ENCODE data around the gene TPI1.
"Not testable (repeated sequence)": the region's sequence is repeated elsewhere in the genome, so short reads cannot be mapped to it uniquely, and the experiment has no call there.

Gene TPI1

DNA sequence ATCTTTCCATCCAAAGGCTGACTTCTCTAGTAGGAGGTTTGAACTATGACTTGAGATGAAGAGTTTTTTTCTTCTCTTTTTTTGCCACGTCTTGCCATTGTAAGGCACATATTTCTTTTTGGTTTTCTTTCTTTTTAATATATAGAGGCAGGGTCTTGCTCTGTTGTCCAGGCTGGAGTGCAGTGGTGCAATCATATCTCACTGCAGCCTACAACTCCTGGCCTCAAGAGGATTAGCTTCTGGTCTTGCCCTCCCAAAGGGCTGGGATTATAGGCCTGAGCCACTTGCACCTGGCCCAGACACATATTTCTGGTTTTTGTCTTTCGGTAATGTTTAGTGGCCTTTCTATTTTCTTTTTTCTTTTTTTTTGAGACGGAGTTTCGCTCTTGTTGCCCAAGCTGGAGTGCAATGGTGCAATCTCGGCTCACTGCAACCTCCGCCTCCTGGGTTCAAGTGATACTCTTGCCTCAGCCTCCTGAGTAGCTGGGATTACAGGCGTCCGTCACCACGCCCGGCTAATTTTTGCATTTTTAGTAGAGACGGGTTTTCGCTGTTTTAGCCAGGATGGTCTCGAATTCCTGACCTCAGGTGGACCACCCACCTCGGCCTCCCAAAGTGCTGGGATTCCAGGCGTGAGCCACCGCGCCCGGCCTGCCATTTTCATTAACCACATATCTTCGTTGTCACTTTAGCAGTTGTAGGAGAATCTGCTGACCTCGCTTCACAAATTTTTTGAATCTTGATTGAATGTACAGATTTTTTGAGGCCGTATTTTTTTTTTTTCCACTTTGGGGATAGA is 22.6 kb downstream of the TPI1 start:
- not testable (repeated sequence) for H3K27me3 ChIP-seq (replicated peaks in 2 of 5; ENCODE audit: control insufficient read depth in 4 of 5, insufficient read depth in 5 of 5, low read length in 4 of 5); DNase-seq; H3K9me3 ChIP-seq (ENCODE audit: control extremely low read depth in 1 of 5, control insufficient read depth in 4 of 5, insufficient read depth in 2 of 5, low read depth in 1 of 5, low read length in 4 of 5); H3K36me3 ChIP-seq (ENCODE audit: control insufficient read depth in 4 of 4, insufficient read depth in 4 of 4, low read length in 3 of 4)
- 97% methylated on average over 14 of the region's 21 CpGs for WGBS (ENCODE audit: insufficient coverage)
- Histone ChIP-seq H3K27ac (ENCODE audit: insufficient read depth in 1 of 2, low read depth in 1 of 2, low read length in 2 of 2, poor library complexity in 1 of 2, severe bottlenecking in 2 of 2) (peak overlapping the region in 1 of 2 experiments; percentile 85), H3K4me1 (ENCODE audit: control extremely low read depth in 1 of 4, control insufficient read depth in 4 of 4, insufficient read depth in 4 of 4, low read length in 3 of 4) (peaks cover 6 to 22% (median 19%) of the 10 kb centered on the region in 4 experiments), H3K4me3 (ENCODE audit: control insufficient read depth in 1 of 7, extremely low read depth in 1 of 7, insufficient read depth in 4 of 7, low read depth in 2 of 7, low read length in 6 of 7) (peak overlapping the region in 3 of 7 experiments; percentile 53 to 72 (median 57))
- CTCF ChIA-PET = interaction anchor here (0.8 to 1.1 kb wide), 2 partner anchors 10 to 15 kb away, joined by 3 to 4 read pairs; no protein-coding TSS in a partner anchor
- POLR2A ChIA-PET = interaction anchor here (1.2 kb wide), 1 partner anchor 17 kb away, joined by 6 read pairs; the partner anchor contains the start of gene SPSB2

- ChIA-PET POLR2A (interaction anchor here (0.8 to 1.7 kb wide), 6 partner anchors 9 to 119 kb away, joined by 3 to 21 read pairs (median 4); partner anchors contain the start of genes ENO2 and SPSB2), CTCF (interaction anchor here (0.7 to 5.2 kb wide), 15 partner anchors 8 to 74 kb away, joined by 3 to 91 read pairs (median 4); partner anchors contain the start of genes C12orf57, LRRC23, RNU7-1 and SPSB2)
- DNase-seq = peak; percentile 96 to 99 (median 98)
- 4% methylated on average over 57 of the region's 68 CpGs for WGBS (ENCODE audit: insufficient coverage)
- H3K36me3 ChIP-seq (ENCODE audit: control insufficient read depth in 4 of 4, insufficient read depth in 4 of 4, low read length in 3 of 4) = peaks cover 0 to 4% (median 0%) of the 10 kb centered on the region in 4 experiments
- H3K27ac ChIP-seq (ENCODE audit: insufficient read depth in 1 of 2, low read depth in 1 of 2, low read length in 2 of 2, poor library complexity in 1 of 2, severe bottlenecking in 2 of 2) = peak overlapping the region; percentile 81 to 93
- H3K27me3 ChIP-seq (replicated peaks in 2 of 5; ENCODE audit: control insufficient read depth in 4 of 5, insufficient read depth in 5 of 5, low read length in 4 of 5) = no peaks in the 10 kb centered on the region
- no peaks in the 10 kb centered on the region for H3K9me3 ChIP-seq (ENCODE audit: control extremely low read depth in 1 of 5, control insufficient read depth in 4 of 5, insufficient read depth in 2 of 5, low read depth in 1 of 5, low read length in 4 of 5)
- peaks cover 6 to 18% (median 15%) of the 10 kb centered on the region in 4 experiments for H3K4me1 ChIP-seq (ENCODE audit: control extremely low read depth in 1 of 4, control insufficient read depth in 4 of 4, insufficient read depth in 4 of 4, low read length in 3 of 4)
- peak overlapping the region; percentile 50 to 87 (median 73) for H3K4me3 ChIP-seq (ENCODE audit: control insufficient read depth in 1 of 7, extremely low read depth in 1 of 7, insufficient read depth in 4 of 7, low read depth in 2 of 7, low read length in 6 of 7)
These were observed 23.7 kb downstream of the TPI1 start for GRCh38 chr12:6890789-6891645.

- Histone ChIP-seq H3K9me3 (ENCODE audit: control extremely low read depth in 1 of 5, control insufficient read depth in 4 of 5, insufficient read depth in 2 of 5, low read depth in 1 of 5, low read length in 4 of 5) (no peaks in the 10 kb centered on the region), H3K27ac (ENCODE audit: insufficient read depth in 1 of 2, low read depth in 1 of 2, low read length in 2 of 2, poor library complexity in 1 of 2, severe bottlenecking in 2 of 2) (peak overlapping the region; percentile 81 to 93), H3K4me3 (ENCODE audit: control insufficient read depth in 1 of 7, extremely low read depth in 1 of 7, insufficient read depth in 4 of 7, low read depth in 2 of 7, low read length in 6 of 7) (peak overlapping the region; percentile 50 to 87 (median 73)), H3K27me3 (replicated peaks in 2 of 5; ENCODE audit: control insufficient read depth in 4 of 5, insufficient read depth in 5 of 5, low read length in 4 of 5) (no peaks in the 10 kb centered on the region), H3K4me1 (ENCODE audit: control extremely low read depth in 1 of 4, control insufficient read depth in 4 of 4, insufficient read depth in 4 of 4, low read length in 3 of 4) (peaks cover 6 to 18% (median 13%) of the 10 kb centered on the region in 4 experiments), H3K36me3 (ENCODE audit: control insufficient read depth in 4 of 4, insufficient read depth in 4 of 4, low read length in 3 of 4) (peaks cover 0 to 4% (median 0%) of the 10 kb centered on the region in 4 experiments)
- ChIA-PET POLR2A (interaction anchor here (0.8 to 1.7 kb wide), 5 partner anchors 8 to 119 kb away, joined by 3 to 21 read pairs (median 5); partner anchors contain the start of gene SPSB2), CTCF (interaction anchor here (0.7 to 5.2 kb wide), 14 partner anchors 8 to 73 kb away, joined by 3 to 91 read pairs (median 4); partner anchors contain the start of genes C12orf57, LRRC23, RNU7-1 and SPSB2)
- WGBS (ENCODE audit: insufficient coverage) = 80% methylated on average over 2 of the region's 5 CpGs
- no peak for DNase-seq
These were observed 24.3 kb downstream of the TPI1 start for GRCh38 chr12:6891646-6892001.

DNA sequence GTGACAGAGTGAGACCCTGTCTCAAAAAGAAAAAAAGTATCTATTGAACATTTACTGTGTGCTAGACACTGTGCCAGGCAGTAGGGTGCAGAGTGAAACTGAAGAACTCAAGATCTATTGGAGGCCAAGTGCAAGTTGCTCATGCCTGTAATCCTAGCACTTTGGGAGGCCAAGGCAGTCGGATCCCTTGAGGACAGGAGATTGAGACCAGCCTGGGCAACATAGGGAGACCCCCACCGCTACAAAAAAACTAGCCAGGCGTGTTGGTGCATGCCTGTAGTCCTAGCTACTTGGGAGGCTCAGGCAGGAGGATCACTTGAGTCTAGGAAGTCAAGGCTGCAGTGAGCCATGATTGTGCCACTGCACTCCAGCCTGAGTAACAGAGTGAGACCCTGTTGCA is 25.4 kb downstream of the TPI1 start:
- DNase-seq; H3K4me3 ChIP-seq (ENCODE audit: control insufficient read depth in 1 of 7, extremely low read depth in 1 of 7, insufficient read depth in 4 of 7, low read depth in 2 of 7, low read length in 6 of 7); H3K27ac ChIP-seq (ENCODE audit: insufficient read depth in 1 of 2, low read depth in 1 of 2, low read length in 2 of 2, poor library complexity in 1 of 2, severe bottlenecking in 2 of 2); H3K27me3 ChIP-seq (replicated peaks in 2 of 5; ENCODE audit: control insufficient read depth in 4 of 5, insufficient read depth in 5 of 5, low read length in 4 of 5); H3K9me3 ChIP-seq (ENCODE audit: control extremely low read depth in 1 of 5, control insufficient read depth in 4 of 5, insufficient read depth in 2 of 5, low read depth in 1 of 5, low read length in 4 of 5); H3K36me3 ChIP-seq (ENCODE audit: control insufficient read depth in 4 of 4, insufficient read depth in 4 of 4, low read length in 3 of 4); POLR2A ChIA-PET: not testable (repeated sequence)
- 100% methylated on average over 1 of the region's 3 CpGs for WGBS (ENCODE audit: insufficient coverage)
- CTCF ChIA-PET = interaction anchor here (1.8 to 5.2 kb wide), 4 partner anchors 11 to 45 kb away, joined by 6 to 91 read pairs (median 16); partner anchors contain the start of genes LRRC23 and SPSB2
- H3K4me1 ChIP-seq (ENCODE audit: control extremely low read depth in 1 of 4, control insufficient read depth in 4 of 4, insufficient read depth in 4 of 4, low read length in 3 of 4) = peaks cover 6 to 18% (median 13%) of the 10 kb centered on the region in 4 experiments

DNA sequence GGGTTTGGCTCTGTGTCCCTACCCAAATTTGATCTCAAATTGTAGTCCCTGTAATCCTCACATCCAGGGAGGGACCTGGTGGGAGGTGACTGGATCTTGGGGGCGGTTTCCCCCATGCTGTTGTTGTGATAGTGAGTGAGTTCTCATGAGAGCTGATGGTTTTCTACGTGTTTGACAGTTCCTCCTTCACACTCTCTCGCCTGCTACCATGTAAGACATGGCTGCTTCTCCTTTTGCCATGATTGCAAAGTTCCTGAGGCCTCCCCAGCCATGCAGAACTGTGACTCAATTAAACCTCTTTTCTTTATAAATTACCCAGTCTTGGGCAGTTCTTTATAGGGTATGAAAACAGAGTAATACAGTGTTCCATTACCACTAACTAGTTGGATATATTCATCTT is 27.0 kb downstream of the TPI1 start:
- H3K36me3 ChIP-seq (ENCODE audit: control insufficient read depth in 4 of 4, insufficient read depth in 4 of 4, low read length in 3 of 4) = no peaks in the 10 kb centered on the region
- no peak overlapping the region for H3K27ac ChIP-seq (ENCODE audit: insufficient read depth in 1 of 2, low read depth in 1 of 2, low read length in 2 of 2, poor library complexity in 1 of 2, severe bottlenecking in 2 of 2)
- H3K27me3 ChIP-seq (replicated peaks in 2 of 5; ENCODE audit: control insufficient read depth in 4 of 5, insufficient read depth in 5 of 5, low read length in 4 of 5) = no peaks in the 10 kb centered on the region
- CTCF ChIA-PET = interaction anchor here (1.0 to 5.2 kb wide), 7 partner anchors 8 to 82 kb away, joined by 3 to 91 read pairs (median 4); partner anchors contain the start of genes LRRC23 and SPSB2
- DNase-seq = no peak
- POLR2A ChIA-PET = no interaction called here
- WGBS (ENCODE audit: insufficient coverage) = no CpG with 5 or more reads among the region's 3 CpGs
- H3K4me1 ChIP-seq (ENCODE audit: control extremely low read depth in 1 of 4, control insufficient read depth in 4 of 4, insufficient read depth in 4 of 4, low read length in 3 of 4) = peaks cover 6 to 21% (median 16%) of the 10 kb centered on the region in 4 experiments
- H3K9me3 ChIP-seq (ENCODE audit: control extremely low read depth in 1 of 5, control insufficient read depth in 4 of 5, insufficient read depth in 2 of 5, low read depth in 1 of 5, low read length in 4 of 5) = no peaks in the 10 kb centered on the region
- no peak overlapping the region for H3K4me3 ChIP-seq (ENCODE audit: control insufficient read depth in 1 of 7, extremely low read depth in 1 of 7, insufficient read depth in 4 of 7, low read depth in 2 of 7, low read length in 6 of 7)

- ChIA-PET CTCF (interaction anchor here (1.4 to 1.9 kb wide), 3 partner anchors 25 to 28 kb away, joined by 4 to 7 read pairs (median 4); partner anchors contain the start of gene SPSB2), POLR2A (no interaction called here)
- H3K4me1 ChIP-seq (ENCODE audit: control extremely low read depth in 1 of 4, control insufficient read depth in 4 of 4, insufficient read depth in 4 of 4, low read length in 3 of 4) = peaks cover 2 to 17% (median 15%) of the 10 kb centered on the region in 4 experiments
- no peak for DNase-seq
- no peaks in the 10 kb centered on the region for H3K27me3 ChIP-seq (replicated peaks in 2 of 5; ENCODE audit: control insufficient read depth in 4 of 5, insufficient read depth in 5 of 5, low read length in 4 of 5)
- no peaks in the 10 kb centered on the region for H3K36me3 ChIP-seq (ENCODE audit: control insufficient read depth in 4 of 4, insufficient read depth in 4 of 4, low read length in 3 of 4)
- WGBS (ENCODE audit: insufficient coverage) = 98% methylated on average over 4 of the region's 6 CpGs
- no peak overlapping the region for H3K4me3 ChIP-seq (ENCODE audit: control insufficient read depth in 1 of 7, extremely low read depth in 1 of 7, insufficient read depth in 4 of 7, low read depth in 2 of 7, low read length in 6 of 7)
- H3K9me3 ChIP-seq (ENCODE audit: control extremely low read depth in 1 of 5, control insufficient read depth in 4 of 5, insufficient read depth in 2 of 5, low read depth in 1 of 5, low read length in 4 of 5) = no peaks in the 10 kb centered on the region
- H3K27ac ChIP-seq (ENCODE audit: insufficient read depth in 1 of 2, low read depth in 1 of 2, low read length in 2 of 2, poor library complexity in 1 of 2, severe bottlenecking in 2 of 2) = no peak overlapping the region
These were observed 29.6 kb downstream of the TPI1 start for GRCh38 chr12:6896846-6897435.

Data from common myeloid progenitor, CD34-positive (primary cell).